Left ventricle myocardium inferior (tissue), 1 donor: ENCODE results near the gene NBPF6. TPM values are rescaled to one million over a fixed set of nuclear protein-coding genes. Genes with fewer than 3 reads are reported as not detected.
"Not testable (repeated sequence)": the region's sequence is repeated elsewhere in the genome, so short reads cannot be mapped to it uniquely, and the experiment has no call there.

Source experiments
- DNase-seq: peaks from one replicate; pipeline ENCODE4 v3.0.0-alpha.2; 2020
- H3K27ac ChIP-seq: fragments of 200-600 bp; replicated peaks from 2 replicates; pipeline ENCODE4 v1.8.0; 2021
- H3K27me3 ChIP-seq: fragments of 200-600 bp; 2 replicates; pipeline ENCODE4 v1.8.0; 2021; ENCODE audit warnings: low read depth
- H3K36me3 ChIP-seq: fragments of 200-600 bp; 2 replicates; pipeline ENCODE4 v1.8.0; 2021
- H3K4me1 ChIP-seq: fragments of 200-600 bp; 2 replicates; pipeline ENCODE4 v1.8.0; 2021
- H3K4me3 ChIP-seq: fragments of 200-600 bp; 2 replicates; pipeline ENCODE4 v1.8.0; 2021; ENCODE audit warnings: mild to moderate bottlenecking, moderate library complexity
- H3K9me3 ChIP-seq: fragments of 200-600 bp; replicated peaks from 2 replicates; pipeline ENCODE4 v1.8.0; 2021
- CTCF ChIP-seq: fragments of 200-600 bp; IDR thresholded peaks from 2 replicates; pipeline ENCODE4 v1.8.0; 2021; ENCODE audit warnings: antibody characterized with exemption, mild to moderate bottlenecking, borderline replicate concordance
- intact Hi-C: fragments of 100-400 bp; cut with micrococcal nuclease; formaldehyde crosslinking; loops from one replicate; pipeline ENCODE4 v1.11.0; 2022
- total RNA-seq: library from RNA; stranded (reverse); fragmentation: NEBNext Ultra II Directional; extraction: Animal tissue kit (Norgen Biotek cat#: 25700); gene quantifications from one replicate; pipeline ENCODE4 v1.2.1, GENCODE V29; 2021
- donor health status: DM: no; HTN: yes; CAD: no; lungs with severe emphysema.

NBPF6 gene
- total RNA-seq, 1 donor from 2014 or later = not detected

- DNase-seq = no peak
- no peak for TF ChIP-seq CTCF
- no peak overlapping the region for H3K27ac ChIP-seq
- no peaks in the 10 kb centered on the region for H3K9me3 ChIP-seq
- no peaks in the 10 kb centered on the region for H3K36me3 ChIP-seq
- no peak overlapping the region for H3K4me3 ChIP-seq
- no peaks in the 10 kb centered on the region for H3K27me3 ChIP-seq
- intact Hi-C loops = loop anchor here (1.0 kb wide), 1 partner anchor 132 kb away; no protein-coding TSS in a partner anchor
- H3K4me1 ChIP-seq = no peaks in the 10 kb centered on the region
Measured at GRCh38 chr1:108511764-108512163, 61.6 kb downstream of the NBPF6 start.

GRCh38 chr1:108512239-108513043, 62.3 kb downstream of the NBPF6 start:
- Histone ChIP-seq H3K4me3 (no peak overlapping the region), H3K27ac (no peak overlapping the region), H3K4me1 (no peaks in the 10 kb centered on the region), H3K27me3 (no peaks in the 10 kb centered on the region), H3K36me3 (no peaks in the 10 kb centered on the region), H3K9me3 (no peaks in the 10 kb centered on the region)
- no peak for DNase-seq
- intact Hi-C loops = loop anchor here (1.0 kb wide), 1 partner anchor 131 kb away; no protein-coding TSS in a partner anchor
- peak; percentile 91 for TF ChIP-seq CTCF

GRCh38 chr1:108513044-108513415, 62.9 kb downstream of the NBPF6 start:
- intact Hi-C loops = no loop called here
- Histone ChIP-seq H3K27me3 (no peaks in the 10 kb centered on the region), H3K4me3 (no peak overlapping the region), H3K4me1 (no peaks in the 10 kb centered on the region), H3K27ac (no peak overlapping the region), H3K36me3 (no peaks in the 10 kb centered on the region), H3K9me3 (no peaks in the 10 kb centered on the region)
- no peak for TF ChIP-seq CTCF
- no peak for DNase-seq

- H3K36me3 ChIP-seq, H3K4me3 ChIP-seq, H3K9me3 ChIP-seq, intact Hi-C loops, DNase-seq, H3K4me1 ChIP-seq, H3K27ac ChIP-seq, H3K27me3 ChIP-seq: not testable (repeated sequence)
Measured at GRCh38 chr1:108513914-108514313, 63.8 kb downstream of the NBPF6 start.

GRCh38 chr1:108517301-108517897, 67.3 kb downstream of the NBPF6 start:
- intact Hi-C loops, H3K27ac ChIP-seq, DNase-seq, H3K4me3 ChIP-seq, H3K4me1 ChIP-seq, H3K9me3 ChIP-seq, H3K36me3 ChIP-seq: not testable (repeated sequence)
- peaks cover 15% of the 10 kb centered on the region for H3K27me3 ChIP-seq

Other genes with a start within 250 kb of the NBPF6 start
- 13.9 TPM for gene SLC25A24, start 250.0 kb upstream of the NBPF6 start, total RNA-seq
- not detected for gene NBPF4, start 206.3 kb upstream of the NBPF6 start, total RNA-seq
- 7.5 TPM for gene EEIG2, start 109.8 kb downstream of the NBPF6 start, total RNA-seq
- gene HENMT1, start 210.8 kb downstream of the NBPF6 start, total RNA-seq = 1.4 TPM
- gene PRPF38B, start 242.0 kb downstream of the NBPF6 start, total RNA-seq = 16.5 TPM